Activated CD4-positive, alpha-beta T cell treated with anti-CD3 and anti-CD28 coated beads, Interleukin-2, Interleukin-4, amounts not matched to agents 100 ng/mL and 50 ng/mL, durations not matched to agents 16 hours and 8 hours (primary cell): ENCODE data around the gene KAT8.
A peak's percentile ranks its signal among the peaks of the same experiment; 100 is the strongest.
"Not testable (repeated sequence)": the region's sequence is repeated elsewhere in the genome, so short reads cannot be mapped to it uniquely, and the experiment has no call there.

Source experiments
- DNase-seq: peaks from one replicate; pipeline ENCODE4 v3.0.0-alpha.2; 2020; ENCODE audit warnings: low spot score

The KAT8 gene

DNA sequence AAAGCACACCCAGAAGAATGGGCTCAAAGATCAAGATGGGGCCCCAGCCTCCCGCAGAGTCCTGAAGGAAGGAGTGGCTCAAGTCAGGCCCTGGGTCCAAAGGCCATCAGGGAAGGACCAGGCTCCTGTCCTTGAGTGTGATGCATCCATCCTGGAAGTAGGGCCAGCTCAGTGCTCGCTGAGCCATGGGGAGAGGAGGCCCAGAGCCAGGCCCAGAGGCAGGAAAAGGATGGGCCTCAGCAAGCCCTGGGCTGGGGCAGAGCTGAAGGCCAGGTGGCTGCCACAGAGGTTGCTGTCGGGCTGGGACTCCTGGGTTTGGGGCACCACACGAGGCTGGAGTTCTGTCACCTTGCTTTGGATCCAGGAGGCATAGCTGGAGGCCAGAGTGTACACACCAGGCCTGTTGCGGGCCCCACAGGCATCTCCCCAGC lies 14.4 kb downstream of the KAT8 start:
- DNase-seq = no peak

DNA sequence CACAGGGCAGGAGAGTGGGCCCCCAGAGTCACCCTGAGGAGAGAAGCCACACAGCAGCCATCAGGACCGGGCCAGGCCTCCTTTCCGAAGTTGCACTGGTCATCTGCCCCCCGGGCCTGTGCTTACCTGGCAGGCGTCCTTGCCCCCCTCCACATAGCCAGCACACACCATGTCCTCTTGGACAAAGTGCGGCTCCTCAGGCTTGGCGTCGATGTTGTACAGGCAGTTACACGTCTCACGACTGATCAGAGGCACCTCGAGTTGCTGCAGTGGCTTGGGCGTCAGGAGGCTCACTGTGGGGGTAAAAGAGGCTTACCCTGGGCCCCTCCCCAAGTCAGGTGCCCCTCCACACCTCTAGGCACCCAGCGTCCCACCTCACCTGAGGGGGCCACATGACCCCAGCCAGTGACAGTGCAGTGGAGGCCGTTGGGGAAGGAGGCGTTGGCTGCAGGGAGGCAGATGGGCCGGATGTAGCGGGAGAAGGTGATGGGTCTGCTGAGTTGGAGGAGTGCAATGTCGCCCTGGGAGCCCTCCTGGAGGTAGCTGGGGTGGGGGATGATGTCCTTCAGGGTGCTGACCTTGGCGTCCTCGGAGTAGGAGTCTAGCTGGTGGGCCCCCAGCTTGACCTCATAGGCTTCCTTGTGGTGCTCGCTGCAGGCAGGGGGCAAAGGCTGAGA lies 15.0 kb downstream of the KAT8 start:
- no peak for DNase-seq

DNA sequence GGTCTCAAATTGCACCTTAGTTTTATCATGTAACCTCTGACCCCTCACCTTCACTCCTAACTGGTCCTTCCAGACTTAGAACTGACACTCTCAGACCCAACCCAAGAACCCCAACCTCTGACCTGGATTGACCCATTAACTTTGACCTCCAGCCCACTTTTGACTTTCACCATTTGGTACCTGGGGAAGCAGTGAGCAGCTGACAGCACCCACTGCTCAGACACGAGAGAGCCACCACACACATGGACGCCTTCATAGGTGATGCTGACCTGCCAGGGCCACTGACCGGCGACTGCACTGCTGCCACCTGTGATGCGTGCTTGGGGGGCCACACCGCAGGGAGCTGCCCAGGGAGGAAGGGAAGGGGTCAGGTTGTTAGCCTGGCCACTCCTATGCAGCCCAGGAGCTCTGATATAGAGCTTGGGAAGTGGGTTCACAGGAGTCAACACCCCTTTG lies 15.6 kb downstream of the KAT8 start:
- DNase-seq = no peak

DNA sequence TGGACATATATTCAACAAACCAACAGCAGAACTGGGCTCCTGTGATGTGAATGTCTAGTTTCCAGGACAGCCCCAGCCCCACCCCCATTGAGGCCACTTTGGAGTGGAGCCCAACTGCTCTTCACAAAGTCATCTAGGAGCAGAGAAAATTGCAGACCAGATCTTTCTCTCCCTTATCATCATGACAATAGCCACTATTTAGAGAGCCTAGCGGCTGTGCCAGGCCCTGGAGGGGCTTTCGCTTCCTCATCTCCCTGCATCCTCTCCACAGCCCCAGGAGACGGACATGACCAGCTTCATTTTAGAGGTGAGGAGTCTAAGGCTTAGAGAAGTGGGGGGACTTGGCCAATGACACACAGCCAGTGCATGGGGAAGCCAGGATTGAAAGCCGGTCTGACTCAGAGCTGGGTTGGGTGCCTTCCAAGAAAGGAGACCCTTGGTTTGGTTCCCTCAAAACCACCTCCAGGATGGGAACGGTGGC lies 16.7 kb downstream of the KAT8 start:
- no peak for DNase-seq

DNA sequence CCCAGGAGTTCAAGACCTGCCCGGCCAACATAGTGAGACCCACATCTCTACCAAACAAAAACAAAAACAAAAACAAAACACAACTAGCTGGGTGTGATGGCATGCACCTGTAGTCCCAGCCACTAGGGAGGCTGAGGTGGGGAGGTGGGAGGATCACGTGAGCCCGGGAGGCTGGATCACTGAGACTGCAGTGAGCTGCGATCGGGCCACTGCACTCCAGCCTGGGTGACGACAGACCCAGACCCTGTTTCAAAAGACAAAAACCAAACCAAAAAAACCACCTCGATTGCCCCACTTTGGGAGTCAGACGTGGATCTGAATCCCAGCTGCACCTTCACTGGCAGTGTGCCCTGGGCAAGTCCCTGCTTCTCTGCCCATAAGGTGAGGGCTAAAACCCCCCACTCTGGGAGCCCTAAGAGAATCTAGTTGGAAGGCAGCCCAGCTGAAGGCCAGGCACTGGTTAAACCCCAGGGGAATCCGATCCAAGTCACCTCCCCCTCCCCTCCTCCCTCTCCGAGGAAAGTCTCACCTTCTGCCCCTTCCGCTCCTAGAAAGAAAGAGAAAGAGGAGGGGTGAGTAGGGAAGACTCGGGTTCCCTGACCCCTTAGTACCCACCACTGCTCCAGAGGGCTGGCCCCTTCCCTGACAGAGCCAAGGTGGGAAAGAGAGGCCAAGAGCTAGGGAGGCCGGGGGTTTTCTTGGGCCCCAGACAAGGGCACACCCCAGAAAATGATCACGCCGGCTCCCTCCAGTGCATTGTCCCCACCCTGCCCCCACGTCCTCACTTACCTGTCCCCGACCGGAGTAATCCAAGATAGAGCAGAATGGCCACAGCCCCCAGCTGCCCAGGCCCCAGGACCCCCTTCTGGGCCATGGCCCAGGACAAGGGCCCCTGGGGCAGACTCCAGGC lies 17.4 kb downstream of the KAT8 start:
- no peak for DNase-seq

DNA sequence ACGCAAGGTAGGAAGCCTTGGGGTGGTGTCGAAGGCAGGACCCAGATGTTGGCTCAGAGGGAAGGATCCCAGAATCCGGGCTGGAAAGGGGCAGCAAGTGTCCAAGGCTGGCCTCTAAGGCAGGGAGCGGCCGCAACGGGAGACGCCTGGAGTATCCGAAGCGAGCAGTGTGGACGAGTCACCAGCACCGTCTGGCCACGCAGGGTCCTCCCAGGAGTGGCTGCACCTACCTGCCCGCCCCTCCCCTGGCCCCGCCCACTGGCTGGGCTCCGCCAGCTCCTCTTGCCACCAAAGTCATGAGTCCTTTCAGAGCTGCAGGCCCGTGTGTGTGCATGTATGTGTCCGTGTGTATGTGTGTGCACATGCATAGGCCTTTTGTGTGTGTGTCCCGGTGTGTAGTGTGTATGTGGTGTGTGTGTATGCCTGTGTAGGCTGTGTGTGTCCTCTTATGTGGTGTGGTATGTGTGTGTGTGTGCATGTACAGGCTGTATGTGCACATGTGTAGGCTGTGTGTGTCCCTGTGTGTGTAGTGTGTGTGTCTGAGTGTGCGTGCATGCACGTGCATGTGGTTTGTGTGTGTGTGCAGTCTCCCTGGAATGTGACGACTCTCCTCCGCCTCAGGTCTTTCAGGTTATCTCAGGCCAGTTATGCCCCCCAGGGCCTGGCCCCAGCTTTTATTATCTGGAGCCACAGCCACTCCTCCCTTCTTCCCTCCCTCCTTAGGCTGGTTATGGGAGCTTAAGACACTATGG lies 18.2 kb downstream of the KAT8 start, which contains the start of gene PRSS8:
PRSS8 (minus strand) TSS at position 193 of the 752 bp plus-strand sequence. CDS start 229 bp downstream, outside the sequence.
- DNase-seq = no peak

DNA sequence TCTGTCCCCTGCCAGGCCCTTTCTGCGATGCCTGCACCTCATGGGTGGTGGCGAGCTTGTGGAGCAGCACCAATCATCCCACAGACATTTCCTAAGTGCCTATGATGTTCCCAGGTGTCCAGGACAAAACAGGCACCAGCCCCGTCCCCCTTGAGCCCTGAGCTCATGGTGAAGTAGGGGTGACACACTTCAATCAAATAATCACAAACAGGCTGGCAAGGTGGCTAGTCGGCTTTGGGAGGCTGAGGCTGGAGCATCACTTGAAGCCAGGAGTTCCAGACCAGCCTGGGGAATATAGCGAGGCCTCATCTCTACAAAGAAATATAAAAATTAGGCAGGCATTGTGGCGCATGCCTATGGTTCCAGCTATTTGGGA lies 18.8 kb downstream of the KAT8 start:
- DNase-seq = no peak

DNA sequence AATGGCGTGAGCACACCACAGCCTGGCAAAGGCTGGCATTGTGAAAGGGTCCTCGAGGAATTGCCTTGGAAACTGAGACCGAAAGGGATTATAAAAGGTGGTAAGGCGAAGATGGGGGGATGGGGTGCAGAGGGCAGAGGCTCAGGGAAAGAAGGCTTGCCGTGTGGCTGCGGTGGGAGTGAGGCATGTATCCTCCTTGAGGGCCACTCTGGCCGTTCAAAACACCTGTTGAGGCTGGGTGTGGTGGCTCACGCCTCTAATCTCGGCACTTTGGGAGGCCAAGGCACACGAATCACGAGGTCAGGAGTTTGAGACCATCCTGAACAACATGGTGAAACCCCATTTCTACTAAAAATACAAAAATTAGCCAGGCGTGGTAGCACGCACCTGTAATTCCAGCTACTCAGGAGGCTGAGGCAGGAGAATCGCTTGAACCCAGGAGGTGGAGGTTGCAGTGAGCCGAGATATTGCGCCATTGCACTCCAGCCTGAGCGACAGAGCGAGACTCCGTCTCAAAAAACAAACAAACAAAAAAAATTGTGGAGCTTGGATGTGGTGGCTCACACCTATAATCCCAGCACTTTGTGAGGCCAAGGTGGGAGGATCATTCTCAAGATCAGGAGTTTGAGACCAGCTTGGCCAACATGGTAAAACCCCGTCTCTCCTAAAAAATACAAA lies 19.5 kb downstream of the KAT8 start:
- DNase-seq = not testable (repeated sequence)

DNA sequence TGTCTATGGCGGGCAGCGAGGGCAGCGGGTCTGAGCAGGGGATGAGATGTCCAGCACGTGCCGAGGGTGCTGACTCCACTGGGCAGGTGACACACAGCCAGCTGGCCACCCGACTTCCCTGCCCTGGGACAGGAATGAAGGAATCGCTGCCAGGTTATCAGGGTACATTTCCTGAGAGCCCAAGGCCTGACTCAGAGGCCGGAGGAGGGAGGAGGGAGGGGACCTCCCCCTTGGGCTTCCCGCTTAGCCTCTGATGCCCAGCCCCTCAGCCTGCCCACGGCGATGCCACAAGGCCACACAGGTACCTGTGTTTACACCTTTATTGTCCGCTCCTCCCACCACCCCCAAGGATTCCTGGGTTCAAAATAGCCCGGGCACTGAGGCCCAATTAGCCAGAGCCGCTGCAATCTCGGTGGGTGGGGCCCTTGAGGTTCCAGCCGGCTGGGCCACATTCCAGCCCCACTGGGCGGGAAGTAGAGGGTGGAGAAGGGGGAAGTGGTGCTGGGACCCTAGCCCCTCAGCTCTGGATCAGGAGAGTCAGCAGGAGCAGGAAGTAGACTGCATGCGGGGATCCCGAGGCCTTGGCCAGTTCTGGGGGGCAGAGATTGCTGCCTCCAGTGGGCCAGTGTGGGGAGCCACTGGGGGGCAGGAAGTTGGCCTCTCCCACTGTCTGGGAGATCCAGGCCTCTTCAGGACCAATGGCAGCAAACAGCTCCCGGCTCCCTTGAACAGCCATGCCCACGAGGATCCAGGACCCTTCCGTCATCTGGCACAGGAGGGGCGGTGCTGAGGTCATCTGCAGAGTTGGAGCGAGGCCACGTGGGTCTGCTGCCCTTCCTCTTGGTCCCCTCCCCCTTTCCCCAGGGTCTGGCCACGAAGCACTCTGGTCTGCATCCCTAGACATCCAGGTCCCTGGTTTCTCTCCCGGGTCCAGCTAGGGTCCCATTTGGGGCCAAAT lies 21.4 kb downstream of the KAT8 start:
- no peak for DNase-seq

DNA sequence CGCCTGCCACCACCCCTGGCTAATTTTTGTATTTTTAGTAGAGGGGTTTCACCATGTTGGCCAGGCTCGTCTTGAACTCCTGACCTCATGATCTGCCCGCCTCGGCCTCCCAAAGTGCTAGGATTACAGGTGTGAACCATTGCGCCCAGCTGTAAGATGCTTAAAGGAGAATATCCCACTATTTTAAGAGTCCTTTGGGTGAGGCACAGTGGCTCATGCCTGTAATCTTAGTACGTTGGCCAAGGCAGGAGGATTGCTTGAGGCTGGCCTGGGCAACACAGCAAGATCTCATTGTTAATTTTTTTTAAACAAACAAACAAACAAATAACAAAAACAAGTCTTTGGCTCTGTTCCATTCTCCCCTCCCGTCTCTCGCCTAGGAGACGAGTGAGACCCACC lies 23.6 kb downstream of the KAT8 start:
- DNase-seq = not testable (repeated sequence)

DNA sequence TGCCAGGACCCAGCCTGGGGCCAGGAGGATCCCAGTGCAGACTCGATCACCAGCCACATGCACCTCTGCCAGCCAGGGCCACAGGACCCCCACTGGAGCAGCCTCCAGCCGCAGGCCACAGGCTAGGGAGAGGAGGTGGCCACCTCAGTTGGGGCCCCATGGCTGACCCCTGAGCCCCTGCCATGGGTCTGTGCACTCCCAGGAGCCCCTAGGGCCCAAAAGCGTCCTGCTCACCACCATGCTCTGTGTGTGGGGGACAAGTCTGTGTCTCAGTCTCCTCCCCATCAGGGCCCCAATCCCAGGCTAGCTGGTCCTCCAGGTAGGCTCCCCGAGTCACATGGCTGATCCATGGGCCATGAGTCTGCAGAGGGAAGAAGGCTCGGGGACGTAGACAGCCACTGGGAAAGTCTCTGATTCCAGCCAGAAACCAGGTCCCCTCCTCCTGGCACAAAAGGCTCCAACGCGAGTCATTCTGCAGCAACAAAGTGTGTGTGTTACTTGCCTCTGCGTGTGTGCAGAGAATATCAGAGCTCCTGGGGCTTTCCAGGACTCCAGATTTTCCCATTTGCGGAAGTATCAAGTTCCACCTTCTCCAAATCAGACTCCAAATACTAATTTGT lies 24.1 kb downstream of the KAT8 start:
- no peak for DNase-seq

DNA sequence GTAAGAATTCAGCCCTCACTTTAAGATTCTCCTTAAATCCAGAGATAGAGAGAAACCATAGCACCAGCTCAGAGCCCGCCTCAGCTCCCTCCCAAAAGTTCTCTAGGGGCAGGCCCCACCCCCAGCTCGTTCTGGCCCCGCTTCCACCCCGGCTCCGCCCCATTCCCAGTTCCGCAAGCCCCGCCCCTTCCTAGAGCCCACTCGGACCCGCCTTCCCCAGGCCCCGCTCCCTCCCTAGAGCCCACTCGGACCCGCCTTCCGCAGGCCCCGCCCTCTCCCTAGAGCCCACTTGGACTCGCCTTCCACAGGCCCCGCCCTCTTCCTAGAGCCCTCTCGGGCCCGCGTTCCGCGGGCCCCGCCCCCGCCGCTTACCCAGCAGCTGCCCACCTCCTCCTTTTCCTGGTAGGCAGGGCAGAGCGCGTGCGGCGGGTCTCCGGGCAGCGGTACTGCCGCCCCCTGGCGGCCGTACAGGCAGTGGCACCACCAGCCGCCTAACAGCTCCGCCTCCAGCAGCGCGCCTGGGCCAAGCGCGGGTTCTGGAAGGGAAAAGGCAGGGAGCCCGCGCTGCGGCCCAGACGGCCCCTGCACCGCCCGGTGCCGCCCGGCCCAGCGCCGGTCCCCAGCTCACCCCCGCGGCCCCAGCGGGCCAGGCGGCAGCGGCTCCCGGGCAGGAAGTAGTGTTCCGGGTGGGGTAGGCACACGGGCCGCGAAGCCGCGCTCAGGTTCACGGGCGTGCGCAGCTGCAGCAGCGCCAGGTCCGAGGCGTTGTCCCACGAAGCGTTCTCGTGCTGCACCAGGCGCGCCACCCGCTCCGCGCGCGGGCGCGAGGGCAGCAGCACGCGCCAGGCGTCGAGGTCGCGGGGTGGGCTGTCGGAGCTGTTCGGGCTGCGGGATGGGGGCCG lies 24.9 kb downstream of the KAT8 start:
- DNase-seq = peak; percentile 99

DNA sequence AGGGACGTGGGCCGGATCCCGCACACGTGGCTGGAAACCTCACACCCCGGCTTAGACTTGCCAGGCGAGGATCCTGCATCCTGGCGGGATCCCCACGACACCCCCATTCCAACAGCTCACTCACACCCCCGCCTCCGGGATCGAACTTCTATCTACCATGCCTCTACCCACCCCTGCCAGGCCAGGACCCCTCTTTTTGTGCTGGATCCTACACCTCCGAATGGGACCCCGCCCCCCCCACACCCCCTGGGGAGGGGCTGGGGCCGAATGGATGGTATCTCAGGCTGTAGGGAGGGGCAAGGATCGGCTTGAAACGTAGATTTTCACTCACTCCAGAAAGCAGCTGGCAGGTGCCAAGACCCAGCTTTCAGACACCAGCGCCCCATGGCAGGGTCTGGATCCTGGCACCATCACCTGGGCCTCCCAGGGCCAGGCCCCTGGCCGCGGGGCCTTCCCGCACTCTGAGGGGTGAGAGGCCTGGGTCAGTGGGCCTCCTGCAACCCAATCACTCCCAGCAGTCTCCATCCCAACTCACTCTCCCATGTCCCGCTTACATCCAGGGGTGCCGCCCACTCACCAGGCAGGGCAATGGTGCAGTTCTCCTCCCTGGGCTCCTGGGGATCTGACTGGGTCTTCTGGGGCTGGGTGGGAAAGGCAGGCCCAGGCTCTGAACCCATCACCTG lies 25.7 kb downstream of the KAT8 start:
- DNase-seq = no peak

DNA sequence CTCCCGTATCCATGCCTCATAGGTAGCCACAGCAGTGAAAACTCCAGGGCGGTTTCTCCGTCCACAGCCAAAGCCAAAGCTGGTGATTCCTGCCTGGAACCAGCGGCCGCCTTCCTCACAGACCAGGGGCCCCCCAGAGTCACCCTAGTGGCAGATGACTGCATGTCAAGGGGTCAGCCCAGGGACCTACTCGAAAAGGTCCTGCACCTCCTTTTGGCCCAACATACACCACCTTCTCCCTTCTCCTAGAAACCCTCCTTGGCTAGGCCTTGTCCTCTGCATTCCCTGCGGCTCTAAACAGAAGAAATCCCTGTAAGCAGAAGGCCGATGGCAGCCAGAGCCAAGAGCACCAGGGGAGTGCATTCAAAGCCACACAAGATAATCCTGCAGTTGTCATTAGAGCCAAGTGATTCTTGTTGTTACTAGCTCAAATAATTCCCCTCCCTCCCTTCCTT lies 26.3 kb downstream of the KAT8 start:
- DNase-seq = no peak

DNA sequence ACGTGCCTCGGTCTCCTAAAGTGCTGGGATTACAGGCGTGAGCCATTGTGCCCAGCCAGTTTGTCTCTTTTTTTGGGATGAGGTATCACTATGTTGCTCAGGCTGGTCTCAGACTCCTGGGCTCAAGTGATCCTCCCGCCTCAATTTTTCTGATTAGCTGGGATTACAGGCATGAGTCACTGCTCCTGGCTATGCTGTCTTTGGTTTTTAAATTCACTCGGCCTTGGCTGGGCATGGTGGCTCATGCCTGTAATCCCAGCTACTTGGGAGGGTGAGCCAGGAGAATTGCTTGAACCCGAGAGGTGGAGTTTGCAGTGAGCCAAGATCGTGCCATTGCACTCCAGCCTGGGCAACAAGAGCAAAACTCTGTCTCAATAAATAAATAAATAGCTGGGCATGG lies 27.0 kb downstream of the KAT8 start:
- not testable (repeated sequence) for DNase-seq

DNA sequence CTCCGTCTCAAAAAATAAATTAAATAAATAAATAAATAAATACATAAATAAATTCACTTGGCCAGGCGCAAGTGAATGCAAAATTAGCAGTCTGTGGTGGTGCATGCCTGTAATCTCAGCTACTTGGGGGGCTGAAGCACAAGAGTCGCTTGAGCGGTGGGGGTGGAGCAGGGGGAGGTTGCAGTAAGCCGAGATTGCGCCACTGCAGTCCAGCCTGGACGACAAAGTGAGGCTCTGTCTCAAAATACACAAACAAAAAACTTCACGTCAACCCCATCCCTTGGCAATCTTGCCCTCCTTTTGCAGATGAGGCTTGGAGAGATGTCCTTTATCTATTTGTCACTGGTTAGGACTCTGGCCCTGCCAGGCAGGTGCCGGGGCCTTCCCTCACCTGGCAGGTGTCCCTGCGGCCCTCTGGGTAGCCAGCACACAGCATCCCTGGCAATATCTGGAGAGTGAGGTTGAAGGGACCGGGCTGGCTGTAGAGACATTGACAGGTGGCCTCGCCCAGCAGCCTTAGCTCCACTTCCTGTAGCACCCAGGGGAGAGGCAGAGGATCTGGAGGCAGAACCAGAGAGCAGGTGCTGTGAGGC lies 28.0 kb downstream of the KAT8 start:
- no peak for DNase-seq

DNA sequence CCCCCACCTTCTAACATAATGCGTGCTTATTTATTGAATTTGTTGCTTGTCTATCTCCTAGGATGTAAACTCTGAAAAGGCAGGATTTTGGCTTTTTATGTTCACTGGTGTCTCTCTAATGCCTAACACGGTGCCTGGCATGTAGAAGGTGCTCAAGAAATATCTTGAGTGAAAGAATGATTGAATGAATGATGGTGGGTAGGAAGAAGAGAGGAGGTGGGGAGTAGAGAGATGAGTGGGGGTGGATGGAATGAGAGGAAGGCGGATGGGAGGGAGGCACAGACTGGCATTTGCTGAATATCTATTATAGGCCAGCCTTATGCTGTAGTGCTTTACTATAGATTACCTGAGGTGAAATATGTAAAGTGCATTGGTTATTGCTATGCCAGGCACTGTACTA lies 30.1 kb downstream of the KAT8 start:
- no peak for DNase-seq

DNA sequence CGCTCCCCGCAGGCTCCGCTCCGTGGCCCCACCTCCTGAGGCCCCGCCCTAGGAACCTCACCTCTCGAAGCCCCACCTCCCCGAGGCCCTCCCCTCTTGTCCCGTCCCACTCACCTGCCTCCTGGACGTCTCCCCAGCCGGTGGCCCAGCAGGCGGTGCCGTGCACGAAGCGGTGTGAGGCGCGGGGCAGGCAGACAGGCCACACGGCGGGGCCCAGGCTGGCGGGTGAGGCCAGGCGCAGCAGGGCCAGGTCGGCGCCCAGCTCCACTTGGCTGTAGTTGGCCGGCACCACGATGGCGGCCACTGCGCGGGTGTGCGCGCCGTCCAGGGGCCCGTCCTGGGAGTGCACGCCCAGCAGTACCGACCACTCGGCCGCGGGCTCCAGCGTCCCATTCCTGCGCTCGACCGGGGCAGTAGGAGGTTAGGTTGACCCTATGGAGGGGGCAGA lies 30.8 kb downstream of the KAT8 start:
- no peak for DNase-seq
